ENCODE measurements around the gene SAMD13. TPM values are rescaled to one million over a fixed set of nuclear protein-coding genes. Genes with fewer than 3 reads are reported as not detected.

The SAMD13 gene
- total and polyA plus RNA-seq, 10 of the 15 experiments (the other 5 are each of a cell fraction or from before 2014, with no cell fraction given), result 0.81 to 1.9 (median 1.2) TPM; not detected in 1

GRCh38 chr1:84271441-84272151 is 29.9 kb upstream of the SAMD13 start (continued):
- TF ChIP-seq EZH2 (IDR thresholded peaks at IDR 0.05; ENCODE audit: borderline replicate concordance, control insufficient read depth, low read depth, low read length) (no peak), ZNF217 (IDR thresholded peaks at IDR 0.05) (no peak)

- WGBS (ENCODE audit: insufficient coverage, insufficient replicate concordance, low lambda C conversion rate, missing lambda C conversion rate), result 47% methylated on average over 1 of the region's 1 CpG
- ChIA-PET CTCF (no interaction called here), POLR2A (no interaction called here), RAD21 (ENCODE audit: unreplicated experiment) (no interaction called here), SMC1A (ENCODE audit: uncharacterized antibody, unreplicated experiment) (no interaction called here)
- no TSS peak for BruUV-seq (replicated peaks)
- in situ Hi-C loops (cut with MboI), result no loop called here
- DNase-seq (ENCODE audit: low read depth, low spot score) (no peak), FAIRE-seq (no peak), ATAC-seq (no peak)
- Histone ChIP-seq H3K9ac (ENCODE audit: control insufficient read depth, insufficient read depth, low read length) (no peak overlapping the region), H3K4me3 (no peak overlapping the region), H3K27ac (ENCODE audit: control insufficient read depth, insufficient read depth) (peak overlapping the region; percentile 70), H3K4me1 (ENCODE audit: control insufficient read depth, insufficient read depth, low read length) (peaks cover 15% of the 10 kb centered on the region), H3K9me3 (replicated peaks; ENCODE audit: control insufficient read depth, insufficient read depth, low read length) (peaks cover 1% of the 10 kb centered on the region; the same call in 1 of the 3 replicates), H3K4me2 (ENCODE audit: control insufficient read depth, insufficient read depth) (no peak overlapping the region), H3K79me2 (ENCODE audit: control insufficient read depth, insufficient read depth, low read length) (no peaks in the 10 kb centered on the region), H3K27me3 (replicated peaks in 1 of 2; ENCODE audit: control insufficient read depth in 2 of 2, insufficient read depth in 2 of 2, low read length in 1 of 2) (no peaks in the 10 kb centered on the region), H2AFZ (ENCODE audit: control insufficient read depth, low read depth, low read length) (peak overlapping the region; percentile 51; the same call in 1 of the 2 replicates), H4K20me1 (ENCODE audit: control insufficient read depth, insufficient read depth) (no peaks in the 10 kb centered on the region), H3K36me3 (ENCODE audit: control insufficient read depth in 2 of 2, insufficient read depth in 2 of 2, low read length in 1 of 2) (no peaks in the 10 kb centered on the region)
- intact Hi-C loops (cut with micrococcal nuclease; ENCODE audit: unreplicated experiment), result no loop called here
- TF ChIP-seq MLLT1 (IDR thresholded peaks at IDR 0.05) (no peak), ZNF384 (IDR thresholded peaks at IDR 0.05; ENCODE audit: borderline replicate concordance, low read depth, low read length) (no peak), HDAC6 (IDR thresholded peaks at IDR 0.05; ENCODE audit: unreplicated experiment) (no peak), ZNF274 (IDR thresholded peaks at IDR 0.05; ENCODE audit: insufficient read depth, insufficient read length) (no peak)
Observed at GRCh38 chr1:84272401-84272800, 29.1 kb upstream of the SAMD13 start.

All from GM12878 (cell line).